Measurements from ENCODE around the gene BLVRB. TPM values are rescaled to one million over a fixed set of nuclear protein-coding genes. Genes with fewer than 3 reads are reported as not detected.
"Not testable (repeated sequence)": the region's sequence is repeated elsewhere in the genome, so short reads cannot be mapped to it uniquely, and the experiment has no call there.

BLVRB gene
- total and polyA plus RNA-seq, 4 donors = 132 to 1,243 (median 252) TPM

DNA sequence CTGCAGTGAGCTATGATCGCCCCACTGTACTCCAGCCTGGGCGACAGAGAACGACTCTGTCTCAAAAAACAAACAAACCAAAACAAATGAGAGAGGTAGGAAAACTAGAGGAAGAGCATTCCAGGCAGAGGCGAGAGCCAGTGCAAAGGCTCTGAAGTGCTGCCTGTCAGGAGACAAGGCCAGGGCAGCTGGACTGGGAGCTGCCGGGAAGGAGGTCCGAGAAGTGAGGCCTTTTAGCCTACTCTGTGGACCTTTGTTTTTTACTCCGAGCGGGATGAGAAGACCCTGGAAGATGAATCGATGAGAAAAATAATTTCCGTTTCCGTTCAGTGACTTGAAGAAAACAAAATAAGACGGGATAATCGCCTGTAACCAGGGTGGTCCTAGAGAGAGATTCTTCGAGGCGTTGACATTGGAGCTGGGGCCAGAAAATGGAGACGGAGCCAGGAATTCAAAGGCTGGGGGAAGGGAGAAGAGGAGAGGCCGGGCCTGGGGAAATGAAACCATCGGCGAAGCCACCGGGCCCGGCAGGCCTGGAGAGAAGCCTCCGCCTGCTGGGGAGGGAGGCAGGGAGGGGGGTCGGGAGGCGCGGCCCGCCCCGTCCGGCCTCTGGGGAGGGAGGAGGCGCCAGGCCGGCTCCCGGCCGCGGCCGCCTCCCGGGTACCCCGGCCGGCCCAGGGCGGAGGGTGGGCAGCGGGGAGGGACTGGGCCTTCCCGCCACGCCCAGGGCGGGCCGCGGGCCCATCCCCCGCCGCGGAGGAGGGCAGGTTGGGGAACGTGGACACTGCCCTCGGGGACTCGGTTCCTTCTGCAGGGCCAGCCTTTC, 31.9 kb downstream of the BLVRB start (continued):
- TF ChIP-seq, protein P1, sequence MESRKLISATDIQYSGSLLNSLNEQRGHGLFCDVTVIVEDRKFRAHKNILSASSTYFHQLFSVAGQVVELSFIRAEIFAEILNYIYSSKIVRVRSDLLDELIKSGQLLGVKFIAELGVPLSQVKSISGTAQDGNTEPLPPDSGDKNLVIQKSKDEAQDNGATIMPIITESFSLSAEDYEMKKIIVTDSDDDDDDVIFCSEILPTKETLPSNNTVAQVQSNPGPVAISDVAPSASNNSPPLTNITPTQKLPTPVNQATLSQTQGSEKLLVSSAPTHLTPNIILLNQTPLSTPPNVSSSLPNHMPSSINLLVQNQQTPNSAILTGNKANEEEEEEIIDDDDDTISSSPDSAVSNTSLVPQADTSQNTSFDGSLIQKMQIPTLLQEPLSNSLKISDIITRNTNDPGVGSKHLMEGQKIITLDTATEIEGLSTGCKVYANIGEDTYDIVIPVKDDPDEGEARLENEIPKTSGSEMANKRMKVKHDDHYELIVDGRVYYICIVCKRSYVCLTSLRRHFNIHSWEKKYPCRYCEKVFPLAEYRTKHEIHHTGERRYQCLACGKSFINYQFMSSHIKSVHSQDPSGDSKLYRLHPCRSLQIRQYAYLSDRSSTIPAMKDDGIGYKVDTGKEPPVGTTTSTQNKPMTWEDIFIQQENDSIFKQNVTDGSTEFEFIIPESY (IDR thresholded peaks at IDR 0.05) = peak; percentile 14
- TF ChIP-seq HNF4A (conservative IDR thresholded peaks at IDR 0.05) = peak; percentile 43 to 68

DNA sequence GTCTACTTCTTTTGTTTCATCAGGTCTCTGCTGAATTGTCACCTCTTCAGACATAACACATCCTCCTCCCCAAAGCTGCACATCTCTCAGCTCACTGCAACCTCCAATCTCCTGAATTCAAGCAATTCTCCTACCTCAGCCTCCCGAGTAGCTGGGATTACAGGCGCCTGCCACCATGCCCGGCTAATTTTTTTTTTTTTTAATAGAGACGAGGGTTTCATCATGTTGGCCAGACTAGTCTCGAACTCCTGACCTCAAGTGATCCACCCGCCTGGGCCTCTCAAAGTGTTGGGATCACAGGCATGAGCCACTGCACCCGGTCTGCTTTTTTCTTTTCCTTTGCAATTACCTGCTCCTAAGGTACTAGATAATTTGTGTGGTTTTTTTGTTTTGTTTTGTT, 32.8 kb downstream of the BLVRB start:
- not testable (repeated sequence) for H3K9me3 ChIP-seq (ENCODE audit: control insufficient read depth in 4 of 4, low read length in 3 of 4); H3K36me3 ChIP-seq (ENCODE audit: control insufficient read depth in 4 of 4, insufficient read depth in 3 of 4, low read depth in 1 of 4, low read length in 3 of 4); DNase-seq (ENCODE audit: low spot score); H3K27me3 ChIP-seq (ENCODE audit: control insufficient read depth in 4 of 4, insufficient read depth in 4 of 4, low read length in 3 of 4)
- peak overlapping the region in 2 of 3 donors; percentile 51 to 70 for H3K4me3 ChIP-seq (ENCODE audit: low read depth in 1 of 3, low read length in 3 of 3)
- H3K27ac ChIP-seq (ENCODE audit: low read depth in 1 of 2, low read length in 2 of 2) = peak overlapping the region; percentile 94 to 98
- 27% methylated on average over 7 of the region's 7 CpGs for WGBS
- peak overlapping the region; percentile 97 to 99 for H3K9ac ChIP-seq (ENCODE audit: low read depth in 1 of 2, low read length in 2 of 2)
- peaks cover 0 to 14% (median 13%) of the 10 kb centered on the region in 4 donors for H3K4me1 ChIP-seq (ENCODE audit: control insufficient read depth in 4 of 4, insufficient read depth in 4 of 4, low read length in 3 of 4)

DNA sequence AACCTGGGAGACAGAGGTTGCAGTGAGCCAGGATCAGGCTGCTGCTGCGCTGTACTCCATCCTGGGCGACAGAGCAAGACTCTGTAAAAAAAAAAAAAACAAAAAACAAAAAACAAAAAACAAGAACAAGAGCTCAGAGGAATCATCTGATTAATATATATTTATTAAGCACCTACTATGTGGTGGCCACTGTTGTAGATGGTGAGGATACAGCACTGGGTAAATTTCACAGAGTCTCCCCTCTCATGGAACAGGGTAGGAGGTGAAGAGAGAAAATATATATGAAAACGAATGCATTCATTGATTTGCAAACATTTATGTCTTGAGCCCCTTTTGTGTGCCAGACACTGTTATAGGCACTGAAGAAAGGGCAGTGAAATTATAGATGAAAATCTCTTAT, 33.8 kb downstream of the BLVRB start:
- H3K27me3 ChIP-seq (ENCODE audit: control insufficient read depth in 4 of 4, insufficient read depth in 4 of 4, low read length in 3 of 4) = no peaks in the 10 kb centered on the region
- H3K27ac ChIP-seq (ENCODE audit: low read depth in 1 of 2, low read length in 2 of 2) = no peak overlapping the region
- 90% methylated on average over 3 of the region's 3 CpGs for WGBS
- TF ChIP-seq HNF4A (conservative IDR thresholded peaks at IDR 0.05) (no peak), HNF4G (IDR thresholded peaks at IDR 0.05) (no peak), RAD21 (IDR thresholded peaks at IDR 0.05) (no peak)
- TF ChIP-seq, protein P2, sequence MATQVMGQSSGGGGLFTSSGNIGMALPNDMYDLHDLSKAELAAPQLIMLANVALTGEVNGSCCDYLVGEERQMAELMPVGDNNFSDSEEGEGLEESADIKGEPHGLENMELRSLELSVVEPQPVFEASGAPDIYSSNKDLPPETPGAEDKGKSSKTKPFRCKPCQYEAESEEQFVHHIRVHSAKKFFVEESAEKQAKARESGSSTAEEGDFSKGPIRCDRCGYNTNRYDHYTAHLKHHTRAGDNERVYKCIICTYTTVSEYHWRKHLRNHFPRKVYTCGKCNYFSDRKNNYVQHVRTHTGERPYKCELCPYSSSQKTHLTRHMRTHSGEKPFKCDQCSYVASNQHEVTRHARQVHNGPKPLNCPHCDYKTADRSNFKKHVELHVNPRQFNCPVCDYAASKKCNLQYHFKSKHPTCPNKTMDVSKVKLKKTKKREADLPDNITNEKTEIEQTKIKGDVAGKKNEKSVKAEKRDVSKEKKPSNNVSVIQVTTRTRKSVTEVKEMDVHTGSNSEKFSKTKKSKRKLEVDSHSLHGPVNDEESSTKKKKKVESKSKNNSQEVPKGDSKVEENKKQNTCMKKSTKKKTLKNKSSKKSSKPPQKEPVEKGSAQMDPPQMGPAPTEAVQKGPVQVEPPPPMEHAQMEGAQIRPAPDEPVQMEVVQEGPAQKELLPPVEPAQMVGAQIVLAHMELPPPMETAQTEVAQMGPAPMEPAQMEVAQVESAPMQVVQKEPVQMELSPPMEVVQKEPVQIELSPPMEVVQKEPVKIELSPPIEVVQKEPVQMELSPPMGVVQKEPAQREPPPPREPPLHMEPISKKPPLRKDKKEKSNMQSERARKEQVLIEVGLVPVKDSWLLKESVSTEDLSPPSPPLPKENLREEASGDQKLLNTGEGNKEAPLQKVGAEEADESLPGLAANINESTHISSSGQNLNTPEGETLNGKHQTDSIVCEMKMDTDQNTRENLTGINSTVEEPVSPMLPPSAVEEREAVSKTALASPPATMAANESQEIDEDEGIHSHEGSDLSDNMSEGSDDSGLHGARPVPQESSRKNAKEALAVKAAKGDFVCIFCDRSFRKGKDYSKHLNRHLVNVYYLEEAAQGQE (IDR thresholded peaks at IDR 0.05) = no peak
- TF ChIP-seq, protein P3, sequence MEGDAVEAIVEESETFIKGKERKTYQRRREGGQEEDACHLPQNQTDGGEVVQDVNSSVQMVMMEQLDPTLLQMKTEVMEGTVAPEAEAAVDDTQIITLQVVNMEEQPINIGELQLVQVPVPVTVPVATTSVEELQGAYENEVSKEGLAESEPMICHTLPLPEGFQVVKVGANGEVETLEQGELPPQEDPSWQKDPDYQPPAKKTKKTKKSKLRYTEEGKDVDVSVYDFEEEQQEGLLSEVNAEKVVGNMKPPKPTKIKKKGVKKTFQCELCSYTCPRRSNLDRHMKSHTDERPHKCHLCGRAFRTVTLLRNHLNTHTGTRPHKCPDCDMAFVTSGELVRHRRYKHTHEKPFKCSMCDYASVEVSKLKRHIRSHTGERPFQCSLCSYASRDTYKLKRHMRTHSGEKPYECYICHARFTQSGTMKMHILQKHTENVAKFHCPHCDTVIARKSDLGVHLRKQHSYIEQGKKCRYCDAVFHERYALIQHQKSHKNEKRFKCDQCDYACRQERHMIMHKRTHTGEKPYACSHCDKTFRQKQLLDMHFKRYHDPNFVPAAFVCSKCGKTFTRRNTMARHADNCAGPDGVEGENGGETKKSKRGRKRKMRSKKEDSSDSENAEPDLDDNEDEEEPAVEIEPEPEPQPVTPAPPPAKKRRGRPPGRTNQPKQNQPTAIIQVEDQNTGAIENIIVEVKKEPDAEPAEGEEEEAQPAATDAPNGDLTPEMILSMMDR (IDR thresholded peaks at IDR 0.05; ENCODE audit: low read depth, low read length, missing input control) = no peak
- DNase-seq (ENCODE audit: low spot score) = no peak
- peaks cover 0 to 14% (median 13%) of the 10 kb centered on the region in 4 donors for H3K4me1 ChIP-seq (ENCODE audit: control insufficient read depth in 4 of 4, insufficient read depth in 4 of 4, low read length in 3 of 4)
- no peaks in the 10 kb centered on the region for H3K36me3 ChIP-seq (ENCODE audit: control insufficient read depth in 4 of 4, insufficient read depth in 3 of 4, low read depth in 1 of 4, low read length in 3 of 4)
- H3K4me3 ChIP-seq (ENCODE audit: low read depth in 1 of 3, low read length in 3 of 3) = no peak overlapping the region
- no peaks in the 10 kb centered on the region for H3K9me3 ChIP-seq (ENCODE audit: control insufficient read depth in 4 of 4, low read length in 3 of 4)
- no peak overlapping the region for H3K9ac ChIP-seq (ENCODE audit: low read depth in 1 of 2, low read length in 2 of 2)

DNA sequence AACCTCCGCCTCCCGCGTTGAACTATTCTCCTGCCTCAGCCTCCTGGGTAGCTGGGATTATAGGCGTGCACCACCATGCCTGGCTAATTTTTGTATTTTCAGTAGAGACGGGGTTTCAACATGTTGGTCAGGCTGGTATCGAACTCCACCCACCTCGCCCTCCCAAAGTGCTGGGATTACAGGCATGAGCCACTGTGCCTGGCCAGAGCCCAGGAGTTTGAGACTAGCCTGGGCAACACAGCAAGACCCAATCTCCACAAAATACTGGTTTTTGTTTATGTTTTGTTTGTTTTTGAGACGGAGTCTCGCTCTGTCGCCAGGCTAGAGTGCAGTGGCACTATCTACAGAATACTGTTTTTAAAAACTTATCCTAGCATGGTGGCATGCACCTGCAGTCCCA, 35.3 kb downstream of the BLVRB start:
- not testable (repeated sequence) for H3K27ac ChIP-seq (ENCODE audit: low read depth in 1 of 2, low read length in 2 of 2); H3K4me3 ChIP-seq (ENCODE audit: low read depth in 1 of 3, low read length in 3 of 3); H3K27me3 ChIP-seq (ENCODE audit: control insufficient read depth in 4 of 4, insufficient read depth in 4 of 4, low read length in 3 of 4); H3K36me3 ChIP-seq (ENCODE audit: control insufficient read depth in 4 of 4, insufficient read depth in 3 of 4, low read depth in 1 of 4, low read length in 3 of 4); DNase-seq (ENCODE audit: low spot score); H3K9ac ChIP-seq (ENCODE audit: low read depth in 1 of 2, low read length in 2 of 2); H3K9me3 ChIP-seq (ENCODE audit: control insufficient read depth in 4 of 4, low read length in 3 of 4)
- 97% methylated on average over 10 of the region's 10 CpGs for WGBS
- peaks cover 0 to 19% (median 14%) of the 10 kb centered on the region in 4 donors for H3K4me1 ChIP-seq (ENCODE audit: control insufficient read depth in 4 of 4, insufficient read depth in 4 of 4, low read length in 3 of 4)

DNA sequence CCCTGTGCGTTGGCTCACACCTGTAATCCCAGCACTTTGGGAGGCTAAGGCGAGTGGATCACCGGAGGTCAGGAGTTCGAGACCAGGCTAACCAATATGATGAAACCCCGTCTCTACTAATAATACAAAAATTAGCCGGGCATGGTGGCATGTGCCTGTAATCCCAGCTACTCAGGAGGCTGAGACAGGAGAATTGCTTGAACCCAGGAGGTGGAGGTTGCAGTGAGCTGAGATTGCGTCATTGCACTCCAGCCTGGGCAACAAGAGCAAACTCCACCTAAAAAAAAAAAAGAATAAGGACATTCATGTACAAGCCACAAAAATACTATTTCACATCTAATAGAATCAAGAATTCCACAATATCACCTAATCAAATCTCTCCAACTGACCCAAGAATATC, 37.3 kb downstream of the BLVRB start:
- H3K27ac ChIP-seq (ENCODE audit: low read depth in 1 of 2, low read length in 2 of 2); H3K4me3 ChIP-seq (ENCODE audit: low read depth in 1 of 3, low read length in 3 of 3); H3K9ac ChIP-seq (ENCODE audit: low read depth in 1 of 2, low read length in 2 of 2); H3K27me3 ChIP-seq (ENCODE audit: control insufficient read depth in 4 of 4, insufficient read depth in 4 of 4, low read length in 3 of 4); H3K36me3 ChIP-seq (ENCODE audit: control insufficient read depth in 4 of 4, insufficient read depth in 3 of 4, low read depth in 1 of 4, low read length in 3 of 4); DNase-seq (ENCODE audit: low spot score); H3K9me3 ChIP-seq (ENCODE audit: control insufficient read depth in 4 of 4, low read length in 3 of 4): not testable (repeated sequence)
- peaks cover 0 to 22% (median 12%) of the 10 kb centered on the region in 4 donors for H3K4me1 ChIP-seq (ENCODE audit: control insufficient read depth in 4 of 4, insufficient read depth in 4 of 4, low read length in 3 of 4)
- WGBS = 95% methylated on average over 7 of the region's 7 CpGs

All from liver (tissue), 9 donors.